ENCODE results near the gene TIMM21. TPM values are rescaled to one million over a fixed set of nuclear protein-coding genes. Genes with fewer than 3 reads are reported as not detected.

TIMM21 gene
- total and polyA plus RNA-seq, 9 of the 15 experiments (the other 6 are each of a cell fraction or from before 2014, with no cell fraction given) = 54.7 to 229 (median 83.3) TPM

DNA sequence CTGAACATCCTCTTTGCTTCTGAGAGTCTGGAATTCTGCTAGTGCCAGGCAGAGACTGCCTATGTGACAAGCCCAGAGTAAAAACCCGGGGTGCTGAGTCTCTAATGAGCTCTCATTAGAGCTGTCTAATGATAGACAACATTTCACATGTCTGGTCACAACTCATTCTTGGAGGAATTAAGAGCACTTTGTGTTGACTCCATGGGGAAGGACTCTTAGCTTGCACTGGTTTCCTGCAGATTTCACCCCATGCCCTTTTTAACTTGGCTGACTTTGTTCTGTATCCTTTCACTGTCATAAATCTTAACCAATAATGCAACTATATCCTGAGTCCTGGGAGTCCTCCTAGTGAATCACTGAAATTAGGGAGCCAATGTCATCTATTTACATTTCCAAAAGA, 34.2 kb upstream of the TIMM21 start:
- Histone ChIP-seq H3K27ac (ENCODE audit: extremely low read depth, low read depth, low read length) (no peak overlapping the region), H3K9ac (ENCODE audit: insufficient read depth in 1 of 2, low read depth in 2 of 2, low read length in 2 of 2) (no peak overlapping the region), H3K4me2 (ENCODE audit: insufficient read depth, low read length) (no peak overlapping the region), H2AFZ (ENCODE audit: low read depth, low read length) (no peak overlapping the region), H3K27me3 (ENCODE audit: control insufficient read depth in 2 of 2, insufficient read depth in 2 of 2, low read length in 2 of 2) (no peaks in the 10 kb centered on the region), H3K9me1 (ENCODE audit: control insufficient read depth, insufficient read depth, low read length) (no peaks in the 10 kb centered on the region), H3K4me1 (replicated peaks in 1 of 2; ENCODE audit: control insufficient read depth in 2 of 2, insufficient read depth in 2 of 2, low read length in 2 of 2) (no peaks in the 10 kb centered on the region), H3K4me3 (no peak overlapping the region), H3K79me2 (ENCODE audit: control insufficient read depth, insufficient read depth, low read length) (no peaks in the 10 kb centered on the region), H3K9me3 (replicated peaks; ENCODE audit: control insufficient read depth, insufficient read depth, low read depth, low read length) (no peaks in the 10 kb centered on the region), H4K20me1 (replicated peaks; ENCODE audit: control insufficient read depth, insufficient read depth, low read length) (no peaks in the 10 kb centered on the region), H3K36me3 (ENCODE audit: control insufficient read depth, insufficient read depth, low read length) (no peaks in the 10 kb centered on the region)
- ChIA-PET CTCF (ENCODE audit: low intra/inter-chr PET ratio) (no interaction called here), POLR2A (interaction anchor here (0.9 kb wide), 1 partner anchor 152 kb away, joined by 3 read pairs; no protein-coding TSS in a partner anchor)
- in situ Hi-C loops (cut with MboI) (no loop called here), intact Hi-C loops (cut with micrococcal nuclease) (no loop called here)
- no peak for DNase-seq (ENCODE audit: extremely low read depth in 1 of 4, low spot score in 3 of 4)
- TF ChIP-seq, protein P1, sequence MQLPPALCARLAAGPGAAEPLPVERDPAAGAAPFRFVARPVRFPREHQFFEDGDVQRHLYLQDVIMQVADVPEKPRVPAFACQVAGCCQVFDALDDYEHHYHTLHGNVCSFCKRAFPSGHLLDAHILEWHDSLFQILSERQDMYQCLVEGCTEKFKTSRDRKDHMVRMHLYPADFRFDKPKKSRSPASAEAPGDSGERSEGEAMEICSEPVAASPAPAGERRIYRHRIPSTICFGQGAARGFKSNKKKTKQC (CRISPR knock-in tag; IDR thresholded peaks at IDR 0.05) = no peak
- TF ChIP-seq KLF10 (CRISPR knock-in tag; IDR thresholded peaks at IDR 0.05) = no peak
- TF ChIP-seq BRD9 (IDR thresholded peaks at IDR 0.05; ENCODE audit: low read depth, partially characterized antibody) = no peak
- no peak for TF ChIP-seq ZNF217 (CRISPR knock-in tag; IDR thresholded peaks at IDR 0.05)
- no peak for TF ChIP-seq ZNF408 (CRISPR knock-in tag; IDR thresholded peaks at IDR 0.05; ENCODE audit: low read depth)
- no peak for TF ChIP-seq RBM17 (IDR thresholded peaks at IDR 0.05; ENCODE audit: borderline replicate concordance, low read depth, low read length)
- TF ChIP-seq, protein P2, sequence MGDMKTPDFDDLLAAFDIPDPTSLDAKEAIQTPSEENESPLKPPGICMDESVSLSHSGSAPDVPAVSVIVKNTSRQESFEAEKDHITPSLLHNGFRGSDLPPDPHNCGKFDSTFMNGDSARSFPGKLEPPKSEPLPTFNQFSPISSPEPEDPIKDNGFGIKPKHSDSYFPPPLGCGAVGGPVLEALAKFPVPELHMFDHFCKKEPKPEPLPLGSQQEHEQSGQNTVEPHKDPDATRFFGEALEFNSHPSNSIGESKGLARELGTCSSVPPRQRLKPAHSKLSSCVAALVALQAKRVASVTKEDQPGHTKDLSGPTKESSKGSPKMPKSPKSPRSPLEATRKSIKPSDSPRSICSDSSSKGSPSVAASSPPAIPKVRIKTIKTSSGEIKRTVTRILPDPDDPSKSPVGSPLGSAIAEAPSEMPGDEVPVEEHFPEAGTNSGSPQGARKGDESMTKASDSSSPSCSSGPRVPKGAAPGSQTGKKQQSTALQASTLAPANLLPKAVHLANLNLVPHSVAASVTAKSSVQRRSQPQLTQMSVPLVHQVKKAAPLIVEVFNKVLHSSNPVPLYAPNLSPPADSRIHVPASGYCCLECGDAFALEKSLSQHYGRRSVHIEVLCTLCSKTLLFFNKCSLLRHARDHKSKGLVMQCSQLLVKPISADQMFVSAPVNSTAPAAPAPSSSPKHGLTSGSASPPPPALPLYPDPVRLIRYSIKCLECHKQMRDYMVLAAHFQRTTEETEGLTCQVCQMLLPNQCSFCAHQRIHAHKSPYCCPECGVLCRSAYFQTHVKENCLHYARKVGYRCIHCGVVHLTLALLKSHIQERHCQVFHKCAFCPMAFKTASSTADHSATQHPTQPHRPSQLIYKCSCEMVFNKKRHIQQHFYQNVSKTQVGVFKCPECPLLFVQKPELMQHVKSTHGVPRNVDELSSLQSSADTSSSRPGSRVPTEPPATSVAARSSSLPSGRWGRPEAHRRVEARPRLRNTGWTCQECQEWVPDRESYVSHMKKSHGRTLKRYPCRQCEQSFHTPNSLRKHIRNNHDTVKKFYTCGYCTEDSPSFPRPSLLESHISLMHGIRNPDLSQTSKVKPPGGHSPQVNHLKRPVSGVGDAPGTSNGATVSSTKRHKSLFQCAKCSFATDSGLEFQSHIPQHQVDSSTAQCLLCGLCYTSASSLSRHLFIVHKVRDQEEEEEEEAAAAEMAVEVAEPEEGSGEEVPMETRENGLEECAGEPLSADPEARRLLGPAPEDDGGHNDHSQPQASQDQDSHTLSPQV (IDR thresholded peaks at IDR 0.05) = no peak
- TF ChIP-seq HDGF (IDR thresholded peaks at IDR 0.05) = no peak
- TF ChIP-seq ESRRB (CRISPR knock-in tag; IDR thresholded peaks at IDR 0.05; ENCODE audit: borderline replicate concordance) = no peak
- TF ChIP-seq SRSF1 (IDR thresholded peaks at IDR 0.05; ENCODE audit: low read depth, low read length) = no peak
- TF ChIP-seq FOXJ2 (tag; IDR thresholded peaks at IDR 0.05) = no peak
- TF ChIP-seq TAF9B (IDR thresholded peaks at IDR 0.05; ENCODE audit: partially characterized antibody) = no peak
- TF ChIP-seq ESRRA (IDR thresholded peaks at IDR 0.05; ENCODE audit: borderline replicate concordance, low read depth) = no peak
- no peak for TF ChIP-seq ZNF384 (IDR thresholded peaks at IDR 0.05; ENCODE audit: low read depth, low read length)
- TF ChIP-seq NR4A1 (CRISPR knock-in tag; IDR thresholded peaks at IDR 0.05) = no peak
- TF ChIP-seq NR4A1 (tag; IDR thresholded peaks at IDR 0.05) = no peak
- no peak for TF ChIP-seq PCBP2 (IDR thresholded peaks at IDR 0.05; ENCODE audit: low read depth, low read length, poor library complexity, severe bottlenecking)
- TF ChIP-seq NRF1 (conservative IDR thresholded peaks at IDR 0.05 in 1 of 2, IDR thresholded peaks at IDR 0.05 in 1 of 2) = no peak
- no peak for TF ChIP-seq NCOA6 (IDR thresholded peaks at IDR 0.05)
- TF ChIP-seq, protein P3, sequence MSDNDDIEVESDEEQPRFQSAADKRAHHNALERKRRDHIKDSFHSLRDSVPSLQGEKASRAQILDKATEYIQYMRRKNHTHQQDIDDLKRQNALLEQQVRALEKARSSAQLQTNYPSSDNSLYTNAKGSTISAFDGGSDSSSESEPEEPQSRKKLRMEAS (CRISPR knock-in tag; IDR thresholded peaks at IDR 0.05) = no peak
- no peak for TF ChIP-seq ZNF766 (CRISPR knock-in tag; conservative IDR thresholded peaks at IDR 0.05)
- FAIRE-seq = no peak
- WGBS (ENCODE audit: insufficient coverage, low coverage, missing lambda C conversion rate) = 0% methylated on average over 1 of the region's 1 CpG
- ATAC-seq = no peak
- BruUV-seq (replicated peaks) = no TSS peak

All from K562 (cell line).